HL-60 (cell line): ENCODE results near the gene CRTC1.

Source experiments
- DNase-seq, 2 experiments: peaks; one replicate each; pipeline ENCODE4 v3.0.0-alpha.2; 2010 to 2020; ENCODE audit warnings: low read depth in 1 of 2, low spot score in 1 of 2
- H3K27ac ChIP-seq: fragments of 250-450 bp; sonication (Bioruptor Pico); replicated peaks from 2 replicates; pipeline ENCODE4 v1.5.1; 2020; ENCODE audit warnings: mild to moderate bottlenecking, moderate library complexity
- H3K27me3 ChIP-seq: fragments of 250-450 bp; sonication (Bioruptor Pico); 2 replicates; pipeline ENCODE4 v1.5.1; 2021; ENCODE audit warnings: mild to moderate bottlenecking, moderate library complexity; ENCODE audit not compliant: insufficient read depth, poor library complexity, severe bottlenecking
- H3K4me3 ChIP-seq: replicated peaks from 2 replicates; pipeline ENCODE4 v1.5.1; 2011; ENCODE audit warnings: mild to moderate bottlenecking, control low read depth, low read length; ENCODE audit not compliant: insufficient read depth
- GABPA ChIP-seq: IDR thresholded peaks from 2 replicates; pipeline ENCODE4 v1.6.1; 2012; ENCODE audit warnings: low read depth
- POLR2AphosphoS5 ChIP-seq: IDR thresholded peaks from 2 replicates; pipeline ENCODE4 v1.6.1; 2012; ENCODE audit warnings: low read depth
- SPI1 ChIP-seq: IDR thresholded peaks from 2 replicates; pipeline ENCODE4 v1.6.1; 2012; ENCODE audit warnings: low read depth, mild to moderate bottlenecking, borderline replicate concordance
- TF ChIP-seq, protein P1 (sequence below): IDR thresholded peaks from 2 replicates; pipeline ENCODE4 v1.6.1; 2012; ENCODE audit warnings: low read depth; ENCODE audit not compliant: insufficient replicate concordance
- TF ChIP-seq, protein P2 (sequence below): IDR thresholded peaks from one replicate; pipeline ENCODE4 v1.5.1; 2011; ENCODE audit warnings: low read length, control low read depth, inconsistent platforms; ENCODE audit not compliant: insufficient read depth

Gene CRTC1

DNA sequence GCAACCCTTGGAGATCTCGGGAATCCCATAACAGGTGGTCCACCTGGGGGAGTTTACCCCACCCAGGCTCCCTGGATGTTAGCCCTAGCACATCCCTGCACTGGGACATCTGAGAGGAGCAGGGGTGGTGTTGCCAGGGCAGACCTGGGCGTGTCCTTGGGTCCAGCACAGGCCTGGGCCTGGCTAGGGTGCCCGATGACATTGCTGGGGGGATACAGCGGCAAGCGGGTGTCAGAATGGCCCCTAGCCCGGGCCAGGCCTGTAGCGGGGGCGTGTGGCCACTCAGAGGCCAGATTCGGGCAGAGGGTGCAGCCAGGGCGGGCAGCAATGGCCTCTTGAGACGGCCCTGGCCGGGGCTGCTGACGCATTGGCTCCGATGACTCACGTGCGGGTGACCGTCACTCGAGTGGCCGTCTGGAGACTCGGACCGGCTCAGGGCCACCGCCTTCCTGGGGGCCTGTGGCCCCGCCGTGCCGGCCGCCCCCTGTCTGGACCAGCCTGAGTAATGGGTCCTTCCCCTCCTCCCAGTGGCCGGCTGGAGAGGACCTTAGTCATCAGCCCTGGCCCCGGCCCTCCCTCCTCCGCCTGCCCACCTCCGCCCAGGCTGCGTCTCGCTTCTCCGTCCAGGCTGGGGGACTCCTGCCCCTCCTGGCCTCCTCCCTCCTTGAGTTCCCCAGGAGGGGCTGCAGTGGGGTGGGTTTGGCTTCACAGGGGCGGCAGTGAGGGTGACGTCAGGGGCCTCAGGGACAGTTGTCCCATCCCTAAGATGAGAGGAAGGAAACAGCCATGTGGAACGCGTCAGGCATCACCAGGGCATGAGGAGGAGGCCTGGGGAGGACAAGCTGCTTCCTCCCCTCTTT, 23.2 kb upstream of the CRTC1 start:
- no peak for DNase-seq
- Histone ChIP-seq H3K27ac (no peak overlapping the region), H3K27me3 (no peaks in the 10 kb centered on the region), H3K4me3 (no peak overlapping the region)
- TF ChIP-seq, protein P1, sequence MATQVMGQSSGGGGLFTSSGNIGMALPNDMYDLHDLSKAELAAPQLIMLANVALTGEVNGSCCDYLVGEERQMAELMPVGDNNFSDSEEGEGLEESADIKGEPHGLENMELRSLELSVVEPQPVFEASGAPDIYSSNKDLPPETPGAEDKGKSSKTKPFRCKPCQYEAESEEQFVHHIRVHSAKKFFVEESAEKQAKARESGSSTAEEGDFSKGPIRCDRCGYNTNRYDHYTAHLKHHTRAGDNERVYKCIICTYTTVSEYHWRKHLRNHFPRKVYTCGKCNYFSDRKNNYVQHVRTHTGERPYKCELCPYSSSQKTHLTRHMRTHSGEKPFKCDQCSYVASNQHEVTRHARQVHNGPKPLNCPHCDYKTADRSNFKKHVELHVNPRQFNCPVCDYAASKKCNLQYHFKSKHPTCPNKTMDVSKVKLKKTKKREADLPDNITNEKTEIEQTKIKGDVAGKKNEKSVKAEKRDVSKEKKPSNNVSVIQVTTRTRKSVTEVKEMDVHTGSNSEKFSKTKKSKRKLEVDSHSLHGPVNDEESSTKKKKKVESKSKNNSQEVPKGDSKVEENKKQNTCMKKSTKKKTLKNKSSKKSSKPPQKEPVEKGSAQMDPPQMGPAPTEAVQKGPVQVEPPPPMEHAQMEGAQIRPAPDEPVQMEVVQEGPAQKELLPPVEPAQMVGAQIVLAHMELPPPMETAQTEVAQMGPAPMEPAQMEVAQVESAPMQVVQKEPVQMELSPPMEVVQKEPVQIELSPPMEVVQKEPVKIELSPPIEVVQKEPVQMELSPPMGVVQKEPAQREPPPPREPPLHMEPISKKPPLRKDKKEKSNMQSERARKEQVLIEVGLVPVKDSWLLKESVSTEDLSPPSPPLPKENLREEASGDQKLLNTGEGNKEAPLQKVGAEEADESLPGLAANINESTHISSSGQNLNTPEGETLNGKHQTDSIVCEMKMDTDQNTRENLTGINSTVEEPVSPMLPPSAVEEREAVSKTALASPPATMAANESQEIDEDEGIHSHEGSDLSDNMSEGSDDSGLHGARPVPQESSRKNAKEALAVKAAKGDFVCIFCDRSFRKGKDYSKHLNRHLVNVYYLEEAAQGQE = no peak
- TF ChIP-seq SPI1 (no peak), POLR2AphosphoS5 (no peak), GABPA (no peak)
- TF ChIP-seq, protein P2, sequence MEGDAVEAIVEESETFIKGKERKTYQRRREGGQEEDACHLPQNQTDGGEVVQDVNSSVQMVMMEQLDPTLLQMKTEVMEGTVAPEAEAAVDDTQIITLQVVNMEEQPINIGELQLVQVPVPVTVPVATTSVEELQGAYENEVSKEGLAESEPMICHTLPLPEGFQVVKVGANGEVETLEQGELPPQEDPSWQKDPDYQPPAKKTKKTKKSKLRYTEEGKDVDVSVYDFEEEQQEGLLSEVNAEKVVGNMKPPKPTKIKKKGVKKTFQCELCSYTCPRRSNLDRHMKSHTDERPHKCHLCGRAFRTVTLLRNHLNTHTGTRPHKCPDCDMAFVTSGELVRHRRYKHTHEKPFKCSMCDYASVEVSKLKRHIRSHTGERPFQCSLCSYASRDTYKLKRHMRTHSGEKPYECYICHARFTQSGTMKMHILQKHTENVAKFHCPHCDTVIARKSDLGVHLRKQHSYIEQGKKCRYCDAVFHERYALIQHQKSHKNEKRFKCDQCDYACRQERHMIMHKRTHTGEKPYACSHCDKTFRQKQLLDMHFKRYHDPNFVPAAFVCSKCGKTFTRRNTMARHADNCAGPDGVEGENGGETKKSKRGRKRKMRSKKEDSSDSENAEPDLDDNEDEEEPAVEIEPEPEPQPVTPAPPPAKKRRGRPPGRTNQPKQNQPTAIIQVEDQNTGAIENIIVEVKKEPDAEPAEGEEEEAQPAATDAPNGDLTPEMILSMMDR = no peak

DNA sequence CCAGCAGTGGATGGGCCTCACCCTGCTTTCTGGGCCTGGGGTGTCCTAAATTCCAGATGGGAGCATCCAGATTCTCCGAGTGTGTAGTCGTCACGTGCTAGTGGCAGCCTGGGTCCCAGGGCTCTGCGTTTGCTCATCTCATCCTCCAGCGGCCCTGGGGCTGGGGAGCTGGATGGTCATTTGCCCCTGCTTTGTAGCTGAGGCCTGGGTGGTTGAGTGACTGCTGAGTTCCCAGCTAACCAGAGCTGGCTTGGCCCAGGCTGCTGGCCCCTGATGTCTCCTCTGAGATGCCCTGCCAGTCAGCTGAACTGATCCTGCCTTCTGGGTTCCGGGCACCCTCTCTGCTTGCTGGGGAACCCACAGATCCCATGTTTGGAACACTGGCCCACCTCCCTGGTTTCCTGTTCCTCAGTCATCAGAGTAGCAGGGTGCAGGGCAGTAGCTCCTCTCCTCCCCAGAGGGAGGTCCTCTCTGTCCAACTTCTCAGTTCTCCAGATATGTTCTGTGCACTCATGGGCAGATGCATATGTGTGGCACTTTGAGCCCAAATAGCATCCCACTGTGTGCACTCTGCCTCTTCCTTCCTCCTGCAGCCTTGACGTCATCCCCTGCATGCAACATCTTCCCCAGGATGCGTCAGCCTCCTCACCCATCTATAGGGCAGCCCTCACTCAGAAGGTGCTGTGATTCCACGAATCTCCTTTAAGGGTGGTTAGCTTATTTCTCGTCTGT, 22.4 kb upstream of the CRTC1 start:
- Histone ChIP-seq H3K4me3 (no peak overlapping the region), H3K27ac (no peak overlapping the region), H3K27me3 (no peaks in the 10 kb centered on the region)
- TF ChIP-seq, protein P1 = no peak
- no peak for TF ChIP-seq GABPA
- TF ChIP-seq SPI1 = no peak
- TF ChIP-seq, protein P2 = no peak
- no peak for TF ChIP-seq POLR2AphosphoS5
- no peak for DNase-seq

DNA sequence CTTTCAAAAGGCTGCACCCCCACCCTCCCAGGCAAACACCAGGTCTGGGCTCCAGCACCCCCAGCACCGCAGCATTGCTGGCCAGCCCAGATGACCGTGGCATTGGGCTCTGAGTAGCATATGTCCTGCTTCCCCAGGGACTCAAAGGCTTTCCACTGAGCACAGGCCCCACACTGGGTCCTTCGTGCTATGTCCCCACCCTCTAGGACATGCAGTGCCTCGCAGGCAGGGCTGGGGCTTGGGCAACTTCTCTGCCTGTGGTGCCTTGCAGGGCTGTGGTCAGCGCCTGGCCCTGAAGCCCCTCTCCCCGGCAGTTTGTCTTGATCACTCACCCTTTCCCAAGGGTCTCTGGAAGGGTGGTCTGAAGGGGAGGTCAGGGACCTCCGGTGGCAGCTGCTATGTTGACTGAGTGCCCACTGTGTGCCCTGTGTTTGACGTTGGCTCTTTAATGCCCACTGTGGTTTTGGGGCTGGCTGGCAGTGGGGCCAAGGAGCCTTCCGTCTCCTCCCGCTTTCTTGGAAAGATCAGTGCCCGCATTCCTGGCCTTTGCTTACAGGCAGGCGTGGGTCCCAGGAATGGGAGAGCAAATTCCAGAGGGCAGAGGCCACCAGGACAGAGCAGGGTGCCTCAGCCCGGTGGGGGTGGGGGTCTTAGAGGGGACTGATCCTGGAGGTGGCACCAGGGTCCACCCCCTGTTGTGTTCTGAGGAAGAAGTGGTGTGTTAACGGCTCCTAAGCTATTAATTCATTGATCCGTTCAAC, 20.3 kb upstream of the CRTC1 start:
- Histone ChIP-seq H3K27ac (no peak overlapping the region), H3K27me3 (no peaks in the 10 kb centered on the region), H3K4me3 (no peak overlapping the region)
- no peak for DNase-seq
- no peak for TF ChIP-seq POLR2AphosphoS5
- TF ChIP-seq, protein P1 = no peak
